Activated CD4-positive, CD25-positive, alpha-beta regulatory T cell treated with anti-CD3 and anti-CD28 coated beads, Interleukin-2, amount 50 U/mL, for 16 hours (primary cell): Measurements from ENCODE around the gene SLC66A1.

Source experiments
- DNase-seq: peaks from one replicate; pipeline ENCODE4 v3.0.0-alpha.2; 2020; ENCODE audit warnings: low read depth, low spot score

The SLC66A1 gene

DNA sequence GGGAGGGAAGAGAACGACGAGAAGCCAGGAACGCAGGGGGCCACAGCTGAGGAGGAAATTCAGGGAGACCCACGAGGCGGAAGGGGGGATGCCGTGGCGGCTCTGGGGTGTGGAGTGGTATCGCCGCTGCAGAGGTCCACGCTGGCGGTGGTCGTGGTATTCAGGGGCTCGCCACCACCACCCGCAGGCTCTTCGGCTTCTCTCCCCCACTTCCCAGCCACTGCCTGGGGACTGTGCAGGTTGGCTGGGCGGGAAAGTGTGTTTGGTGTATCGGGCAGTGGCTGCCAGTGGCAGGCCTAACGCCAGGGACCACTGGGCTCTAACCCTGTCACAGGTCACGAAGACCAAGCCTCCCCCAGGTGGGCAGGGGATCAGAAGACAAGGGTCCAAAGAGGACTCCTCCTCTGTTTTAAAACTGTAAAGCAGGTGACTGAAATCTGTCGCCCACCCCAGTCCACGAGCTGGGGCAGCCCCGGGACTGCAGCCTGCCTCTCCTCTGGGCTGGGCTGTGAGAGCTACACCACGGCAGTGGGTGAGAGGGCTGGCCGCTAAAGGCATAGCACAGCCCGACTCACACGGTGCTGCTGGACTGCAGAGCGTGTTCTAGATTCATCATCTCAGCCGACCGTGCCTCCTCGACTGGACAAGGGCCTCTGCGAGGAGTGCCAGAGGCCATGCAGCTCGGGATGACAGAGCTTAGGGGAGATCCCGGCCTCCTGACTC, 30.9 kb downstream of the SLC66A1 start:
- DNase-seq: no peak

DNA sequence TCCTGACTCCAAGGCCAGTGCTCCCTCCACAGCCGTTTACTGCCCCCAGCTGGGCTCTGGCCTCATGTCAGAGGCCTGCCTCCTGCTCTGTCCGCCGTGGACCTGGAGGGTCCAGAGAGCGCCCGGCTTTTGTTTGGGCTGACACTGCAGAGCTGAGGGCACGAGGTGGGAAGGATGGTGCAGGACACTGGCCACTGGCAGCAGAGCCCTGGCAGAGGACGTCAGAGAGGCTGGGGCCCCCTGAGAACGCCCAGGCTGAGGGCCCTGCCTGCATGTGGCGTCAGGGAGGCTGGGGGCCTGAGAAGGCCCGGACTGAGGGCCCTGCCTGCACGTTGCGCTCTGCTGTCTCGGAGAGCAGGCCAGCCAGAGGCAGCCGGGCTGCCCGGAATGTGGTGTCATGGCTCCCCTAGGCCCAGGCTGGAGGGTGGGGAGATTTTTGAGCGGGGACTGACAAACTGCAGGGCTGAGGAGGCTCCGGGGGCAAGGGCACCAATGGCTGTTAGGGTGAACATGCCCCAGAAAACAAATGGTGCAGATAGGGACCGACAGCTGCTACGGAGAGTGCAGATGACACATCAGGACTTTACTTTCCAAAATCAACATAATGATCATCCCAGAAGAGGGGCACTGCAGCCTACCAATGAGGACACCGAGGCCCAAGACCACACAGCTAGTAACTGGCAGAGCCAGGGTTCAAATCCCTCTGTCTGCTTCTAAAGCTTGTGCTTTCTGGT, 31.7 kb downstream of the SLC66A1 start:
- DNase-seq: no peak

DNA sequence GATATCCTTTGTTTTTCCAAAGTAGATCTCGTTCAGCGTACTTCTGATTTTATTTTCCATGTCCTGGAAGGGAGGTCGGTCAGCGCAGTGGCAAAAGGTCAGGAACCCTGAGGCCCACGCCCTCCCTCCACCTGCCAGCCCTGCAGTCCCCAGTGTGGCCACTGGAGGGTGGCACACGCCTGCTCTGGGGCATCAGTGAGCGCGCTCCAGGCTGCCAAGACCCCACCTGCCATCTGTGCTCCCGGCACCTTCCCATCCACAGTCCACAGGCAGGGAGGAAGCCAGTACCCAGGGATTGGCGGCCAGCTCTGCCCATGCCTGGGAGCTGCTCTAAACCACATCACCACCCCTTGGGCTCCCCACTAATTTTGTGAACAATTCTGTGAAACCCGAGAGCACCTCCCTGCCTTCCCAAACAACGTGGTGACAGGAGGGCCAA, 32.3 kb downstream of the SLC66A1 start:
- peak; percentile 10 for DNase-seq

DNA sequence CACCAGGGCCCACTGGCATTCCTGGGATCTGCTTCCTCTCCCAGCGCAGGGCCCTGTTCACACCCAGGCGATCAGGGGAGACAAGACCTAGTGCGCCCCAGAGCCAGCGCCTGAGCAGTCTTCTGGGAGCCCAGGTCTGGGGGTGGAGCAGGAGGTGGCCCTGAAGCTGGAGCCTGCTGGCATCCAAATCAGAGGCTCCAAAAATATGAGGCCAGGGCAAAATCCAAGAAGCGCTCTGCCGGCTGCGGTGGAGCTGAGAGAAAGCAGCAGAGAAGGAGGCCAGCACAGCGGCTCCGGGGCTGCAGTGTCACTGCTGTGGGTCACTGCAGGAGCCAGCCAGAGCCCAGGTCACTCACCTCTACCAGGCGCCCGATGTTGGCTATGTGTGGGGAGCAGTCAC, 32.7 kb downstream of the SLC66A1 start:
- no peak for DNase-seq

- no peak for DNase-seq
Measured at GRCh38 chr1:19345391-19345790, 33.3 kb downstream of the SLC66A1 start.

GRCh38 chr1:19346026-19346425, 33.9 kb downstream of the SLC66A1 start:
- no peak for DNase-seq

DNA sequence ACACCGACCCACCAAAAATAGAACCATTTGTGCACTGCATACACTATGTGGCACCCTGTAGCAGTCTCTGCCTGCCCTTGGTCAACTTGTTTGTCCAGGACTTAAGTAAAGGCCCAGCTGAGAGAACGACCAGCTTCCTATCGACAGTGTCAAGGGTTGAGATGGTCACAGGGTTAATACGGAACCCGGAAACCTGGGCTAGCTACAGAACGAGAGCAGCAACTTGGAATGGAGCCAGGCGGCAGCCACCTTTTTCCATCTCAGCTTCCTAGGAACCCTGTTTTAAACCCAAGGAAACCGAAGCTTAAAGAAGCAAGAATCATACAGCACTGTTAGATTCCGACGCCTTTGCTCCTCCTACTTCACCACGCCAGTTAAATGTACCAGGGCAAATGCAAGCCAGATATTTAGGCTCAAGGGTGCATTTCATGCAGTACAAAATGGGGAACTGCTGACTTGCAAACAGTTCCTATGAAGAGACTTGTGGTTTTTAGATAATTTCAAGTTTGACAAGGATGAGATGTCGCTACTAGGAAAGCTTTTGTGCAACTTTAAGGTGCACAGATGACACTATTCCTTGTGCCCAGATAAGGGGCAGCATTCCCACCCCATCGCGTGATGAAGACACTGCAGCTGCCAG, 35.5 kb downstream of the SLC66A1 start:
- DNase-seq: no peak

- DNase-seq: no peak
Measured at GRCh38 chr1:19348441-19349198, 36.5 kb downstream of the SLC66A1 start.

GRCh38 chr1:19349999-19350398, 37.9 kb downstream of the SLC66A1 start:
- DNase-seq: no peak

- no peak for DNase-seq
Measured at GRCh38 chr1:19350566-19350965, 38.4 kb downstream of the SLC66A1 start.

GRCh38 chr1:19351873-19352272, 39.7 kb downstream of the SLC66A1 start:
- DNase-seq: no peak

GRCh38 chr1:19352839-19353238, 40.7 kb downstream of the SLC66A1 start:
- no peak for DNase-seq

DNA sequence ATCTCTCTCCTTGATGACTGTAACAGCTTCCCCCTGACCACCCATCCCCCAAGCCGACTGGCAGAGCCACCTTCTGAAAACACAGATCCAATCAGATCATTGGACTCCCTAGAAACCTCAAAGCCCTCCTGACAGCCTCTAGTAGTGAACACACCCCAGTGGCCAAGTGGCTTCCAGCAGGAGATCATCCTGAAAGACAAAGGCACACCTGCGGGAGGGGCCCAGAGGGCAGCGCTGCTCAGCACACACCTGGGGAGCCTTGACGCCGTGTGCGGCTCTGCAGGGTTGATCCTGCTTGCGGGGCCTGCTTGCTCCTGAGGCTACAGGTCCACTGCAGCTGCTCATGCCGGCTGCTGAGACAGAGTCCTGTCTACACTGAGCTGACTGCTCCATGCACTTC, 41.5 kb downstream of the SLC66A1 start:
- DNase-seq: no peak

DNA sequence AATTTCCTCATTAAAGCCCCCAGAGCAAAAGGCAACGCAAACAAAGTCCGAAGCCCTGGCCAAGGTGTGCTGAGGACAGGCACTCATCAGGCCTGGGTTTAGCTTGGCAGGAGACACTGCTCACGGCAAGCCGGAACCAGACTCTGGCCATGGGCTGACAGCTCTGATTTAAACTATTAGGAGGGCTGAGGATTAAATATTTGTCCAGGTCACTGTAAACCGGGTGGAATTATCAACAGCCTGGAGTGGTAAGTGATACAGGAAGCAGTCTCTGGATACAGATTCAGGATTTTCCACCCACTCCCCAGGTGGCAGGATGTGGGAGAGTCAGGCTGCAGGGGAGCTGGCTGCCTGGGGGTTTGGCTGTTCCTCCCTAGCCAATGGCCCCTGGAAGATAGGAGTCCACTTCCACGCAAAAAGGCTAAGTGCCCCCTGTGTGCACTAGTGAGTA, 42.4 kb downstream of the SLC66A1 start:
- no peak for DNase-seq

GRCh38 chr1:19356266-19356665, 44.1 kb downstream of the SLC66A1 start:
- DNase-seq: no peak

DNA sequence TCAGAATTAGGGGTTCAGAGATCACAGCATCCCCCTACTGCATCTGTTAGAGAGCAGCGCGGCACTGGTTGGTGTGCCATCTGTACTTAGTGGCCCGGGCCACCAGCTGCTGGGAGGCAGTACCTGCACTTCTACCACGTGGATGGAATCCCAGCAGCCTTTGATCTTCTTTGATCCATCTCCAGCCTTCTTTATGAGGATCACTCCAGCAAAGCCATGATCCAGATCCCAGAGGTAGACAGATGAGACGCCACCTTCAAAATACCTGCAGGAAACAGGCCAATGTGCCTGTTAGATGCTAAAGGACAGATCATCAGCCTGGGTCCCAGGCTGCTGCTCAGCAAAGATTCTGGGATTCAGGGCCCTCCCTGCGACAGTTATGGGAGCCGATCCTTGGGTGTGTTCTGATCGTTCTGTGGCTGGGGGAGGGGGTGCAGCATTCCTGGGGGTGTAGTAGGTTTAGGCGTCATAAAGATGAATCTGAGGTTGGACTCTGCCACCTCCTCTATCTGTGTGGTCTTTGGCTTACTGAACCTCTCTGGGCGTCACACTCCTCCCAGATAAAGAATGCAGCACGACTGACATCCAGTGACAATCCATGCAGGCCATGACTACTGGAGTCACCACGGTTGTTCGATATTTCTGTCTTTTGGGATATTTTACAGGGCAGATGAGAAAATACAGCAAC, 45.3 kb downstream of the SLC66A1 start:
- DNase-seq: no peak

DNA sequence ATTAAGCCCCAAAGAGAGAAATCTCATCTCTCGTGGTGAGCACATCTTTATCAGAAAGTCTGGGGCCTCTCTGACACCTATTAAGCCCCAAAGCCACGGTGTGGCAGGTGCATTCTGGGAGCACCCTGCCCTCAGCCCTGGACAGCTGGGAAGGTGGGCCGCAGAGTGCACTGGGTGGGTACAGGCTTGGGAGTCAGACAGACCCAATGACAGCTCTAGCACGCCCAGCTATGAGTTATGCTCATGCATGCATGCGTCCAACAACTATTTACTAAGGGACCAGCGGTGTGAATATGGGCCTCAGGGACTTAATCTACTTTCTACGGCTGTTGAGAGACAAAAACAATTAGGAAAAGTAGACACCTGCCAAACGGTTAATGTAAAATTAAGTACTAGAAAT, 46.6 kb downstream of the SLC66A1 start:
- no peak for DNase-seq

GRCh38 chr1:19359357-19359756, 47.2 kb downstream of the SLC66A1 start:
- no peak for DNase-seq

GRCh38 chr1:19360016-19360415, 47.9 kb downstream of the SLC66A1 start:
- DNase-seq: no peak

- no peak for DNase-seq
Measured at GRCh38 chr1:19360432-19360831, 48.3 kb downstream of the SLC66A1 start.

DNA sequence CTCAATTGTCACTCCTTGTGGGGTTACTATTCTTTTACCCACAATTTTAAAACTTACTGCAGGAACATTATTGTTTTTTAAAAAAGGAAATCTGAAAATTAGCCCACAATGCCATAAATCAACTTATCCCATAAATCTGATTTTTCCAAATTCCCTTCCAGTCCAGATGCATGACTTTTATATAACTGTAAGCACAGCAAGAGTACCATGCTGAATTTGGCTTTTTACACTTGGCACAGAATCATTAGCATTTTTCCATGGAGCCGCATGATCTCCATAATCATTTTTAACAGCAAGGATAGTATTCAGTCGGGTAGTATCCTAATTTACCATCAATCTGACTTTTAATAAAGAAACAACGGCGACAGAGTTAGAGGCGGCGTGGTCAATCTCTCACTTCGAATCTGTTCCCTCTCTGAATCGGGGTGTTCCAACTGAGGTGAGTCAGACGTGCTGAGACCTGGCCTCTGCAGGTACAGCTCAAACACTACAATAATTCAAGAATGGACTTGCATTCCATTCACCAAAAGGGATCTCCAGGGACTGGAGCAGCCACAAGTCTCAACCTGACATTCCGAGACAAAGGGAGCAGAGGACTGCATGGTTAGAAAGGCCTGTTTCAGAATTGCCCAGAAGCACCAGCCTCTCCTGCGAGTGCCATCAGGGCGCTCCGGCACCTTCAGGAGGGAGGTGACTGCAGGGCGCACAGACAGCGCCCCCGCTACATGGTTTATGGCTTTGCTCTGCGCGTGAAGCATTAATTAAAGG, 48.9 kb downstream of the SLC66A1 start:
- DNase-seq: no peak
